ENCODE data around the gene TNFRSF8. TPM values are rescaled to one million over a fixed set of nuclear protein-coding genes. Genes with fewer than 3 reads are reported as not detected.

Gene TNFRSF8
- total and polyA plus RNA-seq, 9 of the 15 experiments (the other 6 are each of a cell fraction or from before 2014, with no cell fraction given) = 3.5 to 38.4 (median 17.1) TPM

DNA sequence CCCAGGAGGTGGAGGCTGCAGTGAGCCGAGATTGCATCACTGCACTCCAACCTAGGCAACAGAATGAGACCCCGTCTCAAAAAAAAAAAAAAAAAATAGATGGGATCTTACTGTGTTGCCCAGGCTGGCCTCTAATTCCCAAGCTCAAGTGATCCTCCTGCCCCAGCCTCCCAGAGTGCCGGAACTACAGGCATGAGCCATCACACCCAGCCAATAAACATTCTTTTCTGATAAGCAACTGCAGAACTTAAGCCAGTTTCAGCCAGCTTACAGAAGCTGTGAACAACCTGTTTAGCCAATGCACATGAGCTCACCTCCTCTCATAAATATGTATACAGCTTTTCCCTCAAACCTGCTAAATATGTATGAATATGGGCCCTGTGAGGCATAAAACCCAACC, 46.9 kb upstream of the TNFRSF8 start:
- H3K27ac ChIP-seq (ENCODE audit: extremely low read depth, low read depth, low read length) = peak overlapping the region; percentile 8; the same call in 1 of the 3 replicates
- H3K4me2 ChIP-seq (ENCODE audit: insufficient read depth, low read length) = no peak overlapping the region
- H4K20me1 ChIP-seq (replicated peaks; ENCODE audit: control insufficient read depth, insufficient read depth, low read length) = no peaks in the 10 kb centered on the region
- no peak overlapping the region for H2AFZ ChIP-seq (ENCODE audit: low read depth, low read length)
- 83% methylated on average over 1 of the region's 3 CpGs for WGBS (ENCODE audit: insufficient coverage, low coverage, missing lambda C conversion rate)
- H3K4me3 ChIP-seq = no peak overlapping the region
- BruUV-seq (replicated peaks) = no TSS peak
- DNase-seq (ENCODE audit: extremely low read depth in 1 of 4, low spot score in 3 of 4) (peak in 1 of 4 experiments; percentile 33), ATAC-seq (no peak), FAIRE-seq (no peak)
- ChIA-PET CTCF (ENCODE audit: low intra/inter-chr PET ratio) (no interaction called here), POLR2A (interaction anchor here (0.7 to 5.2 kb wide), 3 partner anchors 11 to 212 kb away, joined by 3 to 23 read pairs (median 5); no protein-coding TSS in a partner anchor)
- H3K9me1 ChIP-seq (ENCODE audit: control insufficient read depth, insufficient read depth, low read length) = peaks cover 3% of the 10 kb centered on the region
- H3K79me2 ChIP-seq (ENCODE audit: control insufficient read depth, insufficient read depth, low read length) = peaks cover 18% of the 10 kb centered on the region
- H3K36me3 ChIP-seq (ENCODE audit: control insufficient read depth, insufficient read depth, low read length) = peaks cover 31% of the 10 kb centered on the region
- in situ Hi-C loops (cut with MboI) = no loop called here
- no peaks in the 10 kb centered on the region for H3K9me3 ChIP-seq (replicated peaks; ENCODE audit: control insufficient read depth, insufficient read depth, low read depth, low read length)
- H3K27me3 ChIP-seq (ENCODE audit: control insufficient read depth in 2 of 2, insufficient read depth in 2 of 2, low read length in 2 of 2) = no peaks in the 10 kb centered on the region
- intact Hi-C loops (cut with micrococcal nuclease) = loop anchor here (5.0 kb wide), 3 partner anchors 61 to 109 kb away; partner anchors contain the start of gene PLOD1
- H3K9ac ChIP-seq (ENCODE audit: insufficient read depth in 1 of 2, low read depth in 2 of 2, low read length in 2 of 2) = no peak overlapping the region
- peaks cover 42 to 55% of the 10 kb centered on the region in 2 experiments for H3K4me1 ChIP-seq (replicated peaks in 1 of 2; ENCODE audit: control insufficient read depth in 2 of 2, insufficient read depth in 2 of 2, low read length in 2 of 2)
- TF ChIP-seq HDAC1 (IDR thresholded peaks at IDR 0.05) = 0 out of 4 replicates have a peak, but pooled peaks of 1 of the 2 experiments have one; percentile 13
- no peak for TF ChIP-seq BCL6 (CRISPR knock-in tag; IDR thresholded peaks at IDR 0.05)
- TF ChIP-seq, protein P1, sequence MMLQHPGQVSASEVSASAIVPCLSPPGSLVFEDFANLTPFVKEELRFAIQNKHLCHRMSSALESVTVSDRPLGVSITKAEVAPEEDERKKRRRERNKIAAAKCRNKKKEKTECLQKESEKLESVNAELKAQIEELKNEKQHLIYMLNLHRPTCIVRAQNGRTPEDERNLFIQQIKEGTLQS (IDR thresholded peaks at IDR 0.05) = peak; percentile 14; the same call in 1 of the 2 replicates
- TF ChIP-seq, protein P1 (CRISPR knock-in tag; conservative IDR thresholded peaks at IDR 0.05) = no peak
- TF ChIP-seq, protein P2, sequence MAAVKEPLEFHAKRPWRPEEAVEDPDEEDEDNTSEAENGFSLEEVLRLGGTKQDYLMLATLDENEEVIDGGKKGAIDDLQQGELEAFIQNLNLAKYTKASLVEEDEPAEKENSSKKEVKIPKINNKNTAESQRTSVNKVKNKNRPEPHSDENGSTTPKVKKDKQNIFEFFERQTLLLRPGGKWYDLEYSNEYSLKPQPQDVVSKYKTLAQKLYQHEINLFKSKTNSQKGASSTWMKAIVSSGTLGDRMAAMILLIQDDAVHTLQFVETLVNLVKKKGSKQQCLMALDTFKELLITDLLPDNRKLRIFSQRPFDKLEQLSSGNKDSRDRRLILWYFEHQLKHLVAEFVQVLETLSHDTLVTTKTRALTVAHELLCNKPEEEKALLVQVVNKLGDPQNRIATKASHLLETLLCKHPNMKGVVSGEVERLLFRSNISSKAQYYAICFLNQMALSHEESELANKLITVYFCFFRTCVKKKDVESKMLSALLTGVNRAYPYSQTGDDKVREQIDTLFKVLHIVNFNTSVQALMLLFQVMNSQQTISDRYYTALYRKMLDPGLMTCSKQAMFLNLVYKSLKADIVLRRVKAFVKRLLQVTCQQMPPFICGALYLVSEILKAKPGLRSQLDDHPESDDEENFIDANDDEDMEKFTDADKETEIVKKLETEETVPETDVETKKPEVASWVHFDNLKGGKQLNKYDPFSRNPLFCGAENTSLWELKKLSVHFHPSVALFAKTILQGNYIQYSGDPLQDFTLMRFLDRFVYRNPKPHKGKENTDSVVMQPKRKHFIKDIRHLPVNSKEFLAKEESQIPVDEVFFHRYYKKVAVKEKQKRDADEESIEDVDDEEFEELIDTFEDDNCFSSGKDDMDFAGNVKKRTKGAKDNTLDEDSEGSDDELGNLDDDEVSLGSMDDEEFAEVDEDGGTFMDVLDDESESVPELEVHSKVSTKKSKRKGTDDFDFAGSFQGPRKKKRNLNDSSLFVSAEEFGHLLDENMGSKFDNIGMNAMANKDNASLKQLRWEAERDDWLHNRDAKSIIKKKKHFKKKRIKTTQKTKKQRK (IDR thresholded peaks at IDR 0.05; ENCODE audit: borderline replicate concordance, low read depth, low read length) = no peak
- TF ChIP-seq BCOR (IDR thresholded peaks at IDR 0.05) = peak; percentile 97
- TF ChIP-seq KDM1A (IDR thresholded peaks at IDR 0.05) = peak; percentile 67 to 78
- TF ChIP-seq, protein P3, sequence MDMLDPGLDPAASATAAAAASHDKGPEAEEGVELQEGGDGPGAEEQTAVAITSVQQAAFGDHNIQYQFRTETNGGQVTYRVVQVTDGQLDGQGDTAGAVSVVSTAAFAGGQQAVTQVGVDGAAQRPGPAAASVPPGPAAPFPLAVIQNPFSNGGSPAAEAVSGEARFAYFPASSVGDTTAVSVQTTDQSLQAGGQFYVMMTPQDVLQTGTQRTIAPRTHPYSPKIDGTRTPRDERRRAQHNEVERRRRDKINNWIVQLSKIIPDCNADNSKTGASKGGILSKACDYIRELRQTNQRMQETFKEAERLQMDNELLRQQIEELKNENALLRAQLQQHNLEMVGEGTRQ (CRISPR knock-in tag; IDR thresholded peaks at IDR 0.05) = no peak
- TF ChIP-seq, protein P4, sequence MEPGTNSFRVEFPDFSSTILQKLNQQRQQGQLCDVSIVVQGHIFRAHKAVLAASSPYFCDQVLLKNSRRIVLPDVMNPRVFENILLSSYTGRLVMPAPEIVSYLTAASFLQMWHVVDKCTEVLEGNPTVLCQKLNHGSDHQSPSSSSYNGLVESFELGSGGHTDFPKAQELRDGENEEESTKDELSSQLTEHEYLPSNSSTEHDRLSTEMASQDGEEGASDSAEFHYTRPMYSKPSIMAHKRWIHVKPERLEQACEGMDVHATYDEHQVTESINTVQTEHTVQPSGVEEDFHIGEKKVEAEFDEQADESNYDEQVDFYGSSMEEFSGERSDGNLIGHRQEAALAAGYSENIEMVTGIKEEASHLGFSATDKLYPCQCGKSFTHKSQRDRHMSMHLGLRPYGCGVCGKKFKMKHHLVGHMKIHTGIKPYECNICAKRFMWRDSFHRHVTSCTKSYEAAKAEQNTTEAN (CRISPR knock-in tag; IDR thresholded peaks at IDR 0.05) = no peak
- peak; percentile 87 for TF ChIP-seq RBM25 (IDR thresholded peaks at IDR 0.05; ENCODE audit: low read depth, low read length, severe bottlenecking)
- no peak for TF ChIP-seq BRCA1 (IDR thresholded peaks at IDR 0.05)
- no peak for TF ChIP-seq BRCA1 (CRISPR knock-in tag; IDR thresholded peaks at IDR 0.05)
- no peak for TF ChIP-seq ZNF212 (CRISPR knock-in tag; IDR thresholded peaks at IDR 0.05)
- TF ChIP-seq, protein P5, sequence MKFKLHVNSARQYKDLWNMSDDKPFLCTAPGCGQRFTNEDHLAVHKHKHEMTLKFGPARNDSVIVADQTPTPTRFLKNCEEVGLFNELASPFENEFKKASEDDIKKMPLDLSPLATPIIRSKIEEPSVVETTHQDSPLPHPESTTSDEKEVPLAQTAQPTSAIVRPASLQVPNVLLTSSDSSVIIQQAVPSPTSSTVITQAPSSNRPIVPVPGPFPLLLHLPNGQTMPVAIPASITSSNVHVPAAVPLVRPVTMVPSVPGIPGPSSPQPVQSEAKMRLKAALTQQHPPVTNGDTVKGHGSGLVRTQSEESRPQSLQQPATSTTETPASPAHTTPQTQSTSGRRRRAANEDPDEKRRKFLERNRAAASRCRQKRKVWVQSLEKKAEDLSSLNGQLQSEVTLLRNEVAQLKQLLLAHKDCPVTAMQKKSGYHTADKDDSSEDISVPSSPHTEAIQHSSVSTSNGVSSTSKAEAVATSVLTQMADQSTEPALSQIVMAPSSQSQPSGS (CRISPR knock-in tag; IDR thresholded peaks at IDR 0.05) = no peak
- no peak for TF ChIP-seq ZBTB8A (IDR thresholded peaks at IDR 0.05; ENCODE audit: partially characterized antibody)
- peak; percentile 82 for TF ChIP-seq SMARCA5 (IDR thresholded peaks at IDR 0.05)
- TF ChIP-seq ZNF121 (CRISPR knock-in tag; conservative IDR thresholded peaks at IDR 0.05) = peak; percentile 100
